Thyroid gland (tissue), 4 donors: ENCODE data around the gene CITED2. TPM values are rescaled to one million over a fixed set of nuclear protein-coding genes. Genes with fewer than 3 reads are reported as not detected.

Experiments
- DNase-seq, 2 donors: peaks; one replicate each; pipeline ENCODE4 v3.0.0-alpha.2; 2019
- H3K27ac ChIP-seq, 3 donors: fragments of 200-600 bp; sonication (generic); 1 replicate in 2 of 3; 2 replicates in 1 of 3; pipeline ENCODE4 v1.5.1; 2016 to 2019; ENCODE audit warnings: mild to moderate bottlenecking in 1 of 3, moderate library complexity in 1 of 3
- H3K27me3 ChIP-seq: fragments of 200-600 bp; sonication (generic); one replicate; pipeline ENCODE4 v1.5.1; 2019
- H3K36me3 ChIP-seq, 2 donors: fragments of 200-600 bp; sonication (generic); one replicate each; pipeline ENCODE4 v1.5.1; 2016 to 2019
- H3K4me1 ChIP-seq, 2 donors: fragments of 200-600 bp; sonication (generic); one replicate each; pipeline ENCODE4 v1.5.1; 2017 to 2019
- H3K4me3 ChIP-seq, 3 donors: fragments of 200-600 bp; sonication (generic); replicated peaks in 1 of 3; 1 replicate in 2 of 3; 2 replicates in 1 of 3; pipeline ENCODE4 v1.5.1; 2016; ENCODE audit warnings: mild to moderate bottlenecking in 1 of 3
- H3K9me3 ChIP-seq: fragments of 200-600 bp; sonication (generic); one replicate; pipeline ENCODE4 v1.5.1; 2017
- POLR2A ChIP-seq, 2 donors: fragments of 450-650 bp; IDR thresholded peaks; one replicate each; pipeline ENCODE4 v1.6.1; 2017; ENCODE audit warnings: antibody characterized with exemption in 2 of 2, mild to moderate bottlenecking in 2 of 2, moderate library complexity in 1 of 2
- WGBS, 2 donors: methylation state at CpG; one replicate each; pipeline ENCODE4 v1.1.5; 2017; 5-methylcytosine and 5-hydroxymethylcytosine counted together
- intact Hi-C: fragments of 100-400 bp; cut with DNase I; formaldehyde crosslinking; loops from one replicate; pipeline ENCODE4 v1.15.1; 2023
- total RNA-seq, 4 donors: library from RNA; depleted of rRNA; stranded (reverse); fragments of >200 nt; gene quantifications; one replicate each; pipeline ENCODE4 v1.2.3, GENCODE V29; 2016
- TF ChIP-seq, protein P1 (sequence below), 6 experiments: fragments of 200-600 bp in 3 of 6; fragments of 450-650 bp in 3 of 6; sonication (generic) in 3 of 6; IDR thresholded peaks; one replicate each; pipeline ENCODE4 v1.5.1; 2016 to 2019; ENCODE audit warnings: antibody characterized with exemption in 6 of 6, mild to moderate bottlenecking in 2 of 6, inconsistent platforms in 1 of 6, moderate library complexity in 1 of 6

Gene CITED2
- total RNA-seq, 4 donors from 2014 or later = 178 to 354 (median 261) TPM

GRCh38 chr6:139394027-139394649, 19.7 kb upstream of the CITED2 start:
- WGBS, 2 donors = 76 to 83% methylated on average over 1 of the region's 1 CpG

DNA sequence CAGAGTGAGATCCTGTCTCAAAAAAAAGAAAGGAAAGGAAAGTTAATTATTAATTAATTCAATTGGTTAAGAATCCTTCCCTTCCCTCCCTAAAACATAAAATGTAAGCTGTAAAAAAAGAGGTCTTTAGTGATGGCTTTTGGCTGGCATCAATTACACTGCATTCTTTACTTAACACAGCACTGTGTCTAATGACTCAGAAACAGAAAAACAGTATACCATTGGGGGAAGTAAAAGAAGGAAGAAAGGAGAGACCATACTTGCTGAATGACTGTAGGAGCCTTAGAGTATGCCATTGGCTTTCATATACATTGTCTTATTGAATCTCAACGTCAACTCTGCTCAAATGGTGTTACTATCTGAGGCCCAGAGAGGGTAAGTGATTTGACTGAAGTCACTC, 18.3 kb upstream of the CITED2 start:
- no peak for TF ChIP-seq POLR2A (IDR thresholded peaks at IDR 0.05)
- TF ChIP-seq, protein P1, sequence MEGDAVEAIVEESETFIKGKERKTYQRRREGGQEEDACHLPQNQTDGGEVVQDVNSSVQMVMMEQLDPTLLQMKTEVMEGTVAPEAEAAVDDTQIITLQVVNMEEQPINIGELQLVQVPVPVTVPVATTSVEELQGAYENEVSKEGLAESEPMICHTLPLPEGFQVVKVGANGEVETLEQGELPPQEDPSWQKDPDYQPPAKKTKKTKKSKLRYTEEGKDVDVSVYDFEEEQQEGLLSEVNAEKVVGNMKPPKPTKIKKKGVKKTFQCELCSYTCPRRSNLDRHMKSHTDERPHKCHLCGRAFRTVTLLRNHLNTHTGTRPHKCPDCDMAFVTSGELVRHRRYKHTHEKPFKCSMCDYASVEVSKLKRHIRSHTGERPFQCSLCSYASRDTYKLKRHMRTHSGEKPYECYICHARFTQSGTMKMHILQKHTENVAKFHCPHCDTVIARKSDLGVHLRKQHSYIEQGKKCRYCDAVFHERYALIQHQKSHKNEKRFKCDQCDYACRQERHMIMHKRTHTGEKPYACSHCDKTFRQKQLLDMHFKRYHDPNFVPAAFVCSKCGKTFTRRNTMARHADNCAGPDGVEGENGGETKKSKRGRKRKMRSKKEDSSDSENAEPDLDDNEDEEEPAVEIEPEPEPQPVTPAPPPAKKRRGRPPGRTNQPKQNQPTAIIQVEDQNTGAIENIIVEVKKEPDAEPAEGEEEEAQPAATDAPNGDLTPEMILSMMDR (IDR thresholded peaks at IDR 0.05) = no peak
- no peak for DNase-seq

More at GRCh38 chr6:139394027-139394649, 19.7 kb upstream of the CITED2 start:
- Histone ChIP-seq H3K9me3 (no peaks in the 10 kb centered on the region), H3K36me3 (no peaks in the 10 kb centered on the region), H3K4me1 (no peaks in the 10 kb centered on the region), H3K27me3 (no peaks in the 10 kb centered on the region), H3K27ac (no peak overlapping the region), H3K4me3 (no peak overlapping the region)
- DNase-seq = no peak
- no peak for TF ChIP-seq POLR2A (IDR thresholded peaks at IDR 0.05)
- TF ChIP-seq, protein P1 (IDR thresholded peaks at IDR 0.05) = no peak
- intact Hi-C loops = no loop called here

DNA sequence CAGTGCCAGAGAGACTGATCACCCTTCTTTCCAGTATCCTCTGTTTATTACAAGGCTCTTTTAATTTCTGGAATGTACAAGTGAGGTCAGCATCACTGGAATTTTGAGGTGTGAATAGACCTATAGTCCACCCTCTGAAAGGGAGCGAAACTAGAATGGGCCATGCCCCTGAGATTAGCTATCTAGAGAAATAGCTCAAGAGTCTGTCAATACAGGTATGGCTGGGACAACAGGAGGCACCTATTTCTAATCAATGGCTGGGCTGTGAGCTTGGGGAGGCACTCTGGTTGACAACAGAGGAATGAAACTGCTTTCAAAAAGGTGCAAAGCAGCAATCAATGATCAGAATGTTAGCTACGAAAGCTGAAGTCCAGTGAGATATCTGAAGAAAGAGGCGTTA, 17.3 kb upstream of the CITED2 start:
- 97% methylated on average over 3 of the region's 3 CpGs for WGBS, 2 donors
- Histone ChIP-seq H3K9me3 (no peaks in the 10 kb centered on the region), H3K36me3 (no peaks in the 10 kb centered on the region), H3K4me3 (no peak overlapping the region), H3K27ac (no peak overlapping the region), H3K4me1 (no peaks in the 10 kb centered on the region), H3K27me3 (no peaks in the 10 kb centered on the region)
- intact Hi-C loops = no loop called here
- TF ChIP-seq POLR2A (IDR thresholded peaks at IDR 0.05) = no peak
- TF ChIP-seq, protein P1 (IDR thresholded peaks at IDR 0.05) = no peak
- DNase-seq = no peak

More for the DNA sequence above, 18.3 kb upstream of the CITED2 start:
- intact Hi-C loops = no loop called here
- no peak overlapping the region for H3K27ac ChIP-seq
- no peaks in the 10 kb centered on the region for H3K9me3 ChIP-seq
- H3K4me1 ChIP-seq = no peaks in the 10 kb centered on the region
- no peaks in the 10 kb centered on the region for H3K36me3 ChIP-seq
- H3K27me3 ChIP-seq = no peaks in the 10 kb centered on the region
- no peak overlapping the region for H3K4me3 ChIP-seq
- WGBS, 2 donors = 89 to 96% methylated on average over 1 of the region's 1 CpG

- WGBS, 2 donors = 90 to 96% methylated on average over 2 of the region's 2 CpGs
- no peak for DNase-seq
Measured at GRCh38 chr6:139390447-139390846, 16.0 kb upstream of the CITED2 start.

DNA sequence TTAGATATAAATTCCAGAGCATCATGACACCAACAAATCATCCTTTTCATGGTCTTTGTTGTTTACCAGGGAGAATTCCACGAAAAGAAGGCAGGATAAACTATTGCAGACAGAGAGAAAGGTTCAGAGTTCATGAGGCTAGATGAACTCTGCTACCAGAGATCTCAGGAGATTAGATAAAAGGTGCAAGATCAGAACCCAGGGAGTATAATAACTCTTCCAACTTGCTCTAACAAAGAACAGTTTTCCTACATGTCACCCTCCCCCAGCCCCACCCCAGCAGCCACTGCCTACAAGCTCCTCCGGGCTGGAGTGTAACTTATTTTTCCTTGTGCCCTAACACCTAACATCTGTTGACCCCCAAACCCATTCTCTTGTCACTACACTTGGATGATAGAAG, 13.9 kb upstream of the CITED2 start:
- DNase-seq = no peak
- no peak overlapping the region for H3K4me3 ChIP-seq
- H3K4me1 ChIP-seq = no peaks in the 10 kb centered on the region
- no peaks in the 10 kb centered on the region for H3K27me3 ChIP-seq
- TF ChIP-seq, protein P1 (IDR thresholded peaks at IDR 0.05) = no peak
- no peak for TF ChIP-seq POLR2A (IDR thresholded peaks at IDR 0.05)
- no peak overlapping the region for H3K27ac ChIP-seq
- WGBS, 2 donors = 80 to 88% methylated on average over 2 of the region's 2 CpGs
- no peaks in the 10 kb centered on the region for H3K9me3 ChIP-seq
- no peaks in the 10 kb centered on the region for H3K36me3 ChIP-seq
- intact Hi-C loops = no loop called here

More at GRCh38 chr6:139390447-139390846, 16.0 kb upstream of the CITED2 start:
- Histone ChIP-seq H3K9me3 (no peaks in the 10 kb centered on the region), H3K36me3 (no peaks in the 10 kb centered on the region), H3K4me1 (no peaks in the 10 kb centered on the region), H3K4me3 (no peak overlapping the region), H3K27me3 (no peaks in the 10 kb centered on the region), H3K27ac (no peak overlapping the region)
- no peak for TF ChIP-seq POLR2A (IDR thresholded peaks at IDR 0.05)
- TF ChIP-seq, protein P1 (IDR thresholded peaks at IDR 0.05) = no peak
- intact Hi-C loops = no loop called here
